NB4 (cell line): ENCODE results near the gene SNRPD2.

Experiments
- DNase-seq: peaks from one replicate; pipeline ENCODE4 v3.0.0; 2010; ENCODE audit warnings: low read depth
- H3K4me3 ChIP-seq: one replicate; pipeline ENCODE4 v1.5.1; 2011; ENCODE audit warnings: mild to moderate bottlenecking, low read depth, low read length, moderate library complexity
- CTCF ChIP-seq: IDR thresholded peaks from one replicate; pipeline ENCODE4 v1.5.1; 2012; ENCODE audit warnings: low read depth, low read length
- MAX ChIP-seq: IDR thresholded peaks from 2 replicates; pipeline ENCODE4 v1.6.1; 2011; ENCODE audit warnings: low read depth, low read length
- MYC ChIP-seq: IDR thresholded peaks from 2 replicates; pipeline ENCODE4 v1.6.1; 2011; ENCODE audit warnings: low read depth, low read length
- POLR2A ChIP-seq: IDR thresholded peaks from 2 replicates; pipeline ENCODE4 v1.6.1; 2011; ENCODE audit warnings: mild to moderate bottlenecking; ENCODE audit not compliant: insufficient read length; ENCODE audit errors: extremely low read depth

Gene SNRPD2

GRCh38 chr19:45713141-45713540 lies 21.4 kb upstream of the SNRPD2 start:
- DNase-seq = no peak
- TF ChIP-seq POLR2A (no peak), MAX (no peak), MYC (no peak), CTCF (no peak)

GRCh38 chr19:45712699-45713067 lies 20.9 kb upstream of the SNRPD2 start:
- TF ChIP-seq POLR2A (no peak), MYC (no peak)
- no peak for DNase-seq
- H3K4me3 ChIP-seq = no peak overlapping the region

More at GRCh38 chr19:45713141-45713540, 21.4 kb upstream of the SNRPD2 start:
- no peak overlapping the region for H3K4me3 ChIP-seq

- no peak for DNase-seq
- no peak overlapping the region for H3K4me3 ChIP-seq
- no peak for TF ChIP-seq MAX
- TF ChIP-seq POLR2A = no peak
- no peak for TF ChIP-seq CTCF
- no peak for TF ChIP-seq MYC
Observed at GRCh38 chr19:45711851-45712698, 20.3 kb upstream of the SNRPD2 start.

- H3K4me3 ChIP-seq = no peak overlapping the region
- TF ChIP-seq POLR2A (no peak), MAX (no peak)
- DNase-seq = no peak
Observed at GRCh38 chr19:45710356-45711130, 18.8 kb upstream of the SNRPD2 start.

GRCh38 chr19:45705710-45706415 lies 14.1 kb upstream of the SNRPD2 start:
- H3K4me3 ChIP-seq = no peak overlapping the region
- TF ChIP-seq POLR2A (no peak), CTCF (no peak), MYC (no peak), MAX (no peak)
- DNase-seq = no peak

GRCh38 chr19:45705115-45705514 lies 13.4 kb upstream of the SNRPD2 start:
- TF ChIP-seq CTCF (no peak), POLR2A (no peak), MYC (no peak), MAX (no peak)
- DNase-seq = no peak
- no peak overlapping the region for H3K4me3 ChIP-seq
